Medulla oblongata (tissue), 1 donor: Measurements from ENCODE around the gene FCGR3B.
"Not testable (repeated sequence)": the region's sequence is repeated elsewhere in the genome, so short reads cannot be mapped to it uniquely, and the experiment has no call there.

Experiments
- DNase-seq: peaks from one replicate; pipeline ENCODE4 v3.0.0-alpha.2; 2015; ENCODE audit errors: extremely low spot score

FCGR3B gene

DNA sequence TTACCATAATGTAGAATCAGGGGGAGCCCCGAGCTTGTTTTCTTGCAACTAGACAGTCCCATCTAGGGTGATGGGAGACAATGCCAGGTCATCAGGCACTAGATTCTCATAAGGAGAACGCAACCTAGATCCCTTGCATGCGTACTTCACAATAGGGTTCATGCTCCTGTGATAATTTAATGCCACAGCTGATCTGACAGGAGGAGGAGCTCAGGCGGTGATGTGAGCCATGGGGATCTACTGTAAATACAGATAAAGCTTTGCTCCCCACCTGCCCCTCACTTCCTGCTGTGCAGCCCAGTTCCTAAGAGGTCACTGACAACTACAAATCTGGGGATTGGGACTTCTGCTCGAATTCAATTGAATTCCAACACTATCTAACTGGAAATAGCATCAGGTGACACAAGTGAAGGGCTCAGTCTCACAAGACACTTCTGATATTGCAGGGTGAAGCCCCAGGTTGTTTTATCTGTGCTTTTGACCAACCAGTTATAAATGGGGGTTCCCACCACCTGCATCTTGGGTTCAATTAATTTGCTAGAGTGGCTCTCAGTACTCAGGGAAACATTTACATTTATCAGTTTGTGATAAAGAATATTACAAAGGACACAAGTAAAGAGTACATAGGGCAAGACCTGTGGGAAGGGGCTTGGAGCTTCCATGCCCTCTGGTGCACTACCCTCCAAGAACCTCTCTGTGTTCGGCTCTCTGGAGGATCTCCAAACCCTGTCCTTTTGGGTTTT lies 7.4 kb upstream of the FCGR3B start:
- DNase-seq, result not testable (repeated sequence)

DNA sequence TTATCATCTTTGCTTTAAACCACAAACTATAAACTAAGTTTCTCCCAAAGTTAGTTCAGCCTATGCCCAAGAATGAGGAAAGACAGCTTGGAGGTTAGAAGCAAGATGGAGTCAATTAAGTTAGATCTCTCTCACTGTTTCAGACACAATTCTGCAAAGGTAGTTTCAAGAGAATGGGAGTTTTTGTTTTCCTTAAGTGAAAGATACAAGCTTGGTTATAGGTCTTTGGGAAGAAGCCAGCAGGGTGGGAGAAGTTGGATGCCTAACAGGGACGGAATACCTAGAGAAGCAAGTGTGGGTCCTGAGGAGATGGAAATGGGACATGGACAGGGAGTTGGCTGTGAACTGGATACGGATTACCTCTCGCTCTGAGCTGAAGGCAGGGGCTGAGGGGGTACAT lies 6.0 kb upstream of the FCGR3B start:
- not testable (repeated sequence) for DNase-seq

DNA sequence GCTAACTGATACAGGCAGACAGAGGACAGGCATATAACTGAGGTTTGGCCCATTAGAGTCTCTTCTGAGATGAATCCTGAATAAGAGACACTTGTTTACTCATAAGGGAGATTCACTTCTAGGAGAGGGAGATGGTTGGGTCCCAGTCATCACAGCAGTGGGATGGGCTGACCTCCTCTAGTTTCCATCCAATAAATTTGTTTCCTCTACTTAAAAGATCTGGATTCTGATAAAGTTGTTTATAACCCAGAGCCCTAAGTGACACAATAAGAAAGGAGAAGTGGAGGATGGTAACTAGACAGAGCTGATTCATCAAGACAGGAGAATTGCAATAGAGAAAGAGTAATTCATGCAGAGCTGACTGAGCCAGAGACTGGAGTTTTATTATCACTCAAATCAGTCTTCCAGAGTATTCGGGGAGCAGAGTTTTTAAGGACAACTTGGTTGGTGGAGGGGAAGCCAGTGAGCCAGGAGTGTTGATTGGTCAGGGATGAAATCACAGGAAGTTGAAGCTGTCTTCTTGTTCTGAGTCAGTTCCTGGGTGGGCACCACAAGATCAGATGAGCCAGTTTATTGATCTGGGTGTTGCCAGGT lies 5.3 kb upstream of the FCGR3B start:
- DNase-seq, result peak; percentile 23

DNA sequence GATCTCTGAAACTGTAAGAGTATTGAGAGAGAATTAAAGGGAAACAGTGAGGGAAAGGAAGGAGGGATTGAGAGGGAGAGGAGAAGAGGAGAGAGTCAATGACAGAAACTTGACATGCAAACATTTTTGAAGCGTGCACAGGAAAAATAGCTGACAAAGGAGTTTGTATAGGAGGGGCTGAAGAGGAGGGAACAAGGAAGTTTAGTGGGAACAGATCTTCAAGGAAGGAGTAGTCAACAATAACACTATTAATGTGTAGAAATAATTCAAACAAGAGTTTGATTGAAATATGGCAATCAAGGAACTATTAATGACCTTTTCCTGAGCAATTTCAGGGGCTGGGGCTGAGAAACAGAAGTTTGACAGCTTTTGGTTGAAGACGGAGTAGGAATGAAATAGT lies 4.0 kb upstream of the FCGR3B start:
- not testable (repeated sequence) for DNase-seq

DNA sequence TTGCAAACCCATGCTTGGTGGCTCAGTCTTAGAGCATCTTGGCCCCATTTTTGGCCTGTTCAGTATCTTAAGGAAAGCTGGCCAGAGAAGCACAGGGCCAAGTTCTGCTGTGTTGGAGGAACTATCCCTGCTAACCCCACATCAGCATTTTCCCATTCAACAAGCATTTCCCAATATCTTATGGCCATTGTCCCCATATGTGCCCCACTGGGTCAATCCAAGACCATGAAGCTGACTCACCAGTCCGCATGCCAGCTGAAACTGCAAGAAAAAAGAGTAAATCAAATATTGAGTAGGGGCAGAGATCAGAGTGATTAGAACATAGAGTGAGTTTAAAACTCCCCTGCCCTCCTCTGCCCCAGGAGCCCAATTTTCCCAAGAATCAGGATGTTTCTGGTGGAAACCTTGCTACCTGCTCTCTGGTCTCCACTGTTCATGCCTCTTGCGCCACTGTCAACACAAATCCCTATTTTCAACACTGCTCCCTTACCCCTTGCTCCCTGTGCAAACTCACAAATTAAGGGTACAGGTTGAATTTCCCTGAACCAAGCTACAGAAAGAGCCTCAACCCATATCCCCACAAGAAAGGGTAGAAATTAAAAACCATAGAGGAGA lies 741 bp downstream of the FCGR3B start:
- DNase-seq, result not testable (repeated sequence)

DNA sequence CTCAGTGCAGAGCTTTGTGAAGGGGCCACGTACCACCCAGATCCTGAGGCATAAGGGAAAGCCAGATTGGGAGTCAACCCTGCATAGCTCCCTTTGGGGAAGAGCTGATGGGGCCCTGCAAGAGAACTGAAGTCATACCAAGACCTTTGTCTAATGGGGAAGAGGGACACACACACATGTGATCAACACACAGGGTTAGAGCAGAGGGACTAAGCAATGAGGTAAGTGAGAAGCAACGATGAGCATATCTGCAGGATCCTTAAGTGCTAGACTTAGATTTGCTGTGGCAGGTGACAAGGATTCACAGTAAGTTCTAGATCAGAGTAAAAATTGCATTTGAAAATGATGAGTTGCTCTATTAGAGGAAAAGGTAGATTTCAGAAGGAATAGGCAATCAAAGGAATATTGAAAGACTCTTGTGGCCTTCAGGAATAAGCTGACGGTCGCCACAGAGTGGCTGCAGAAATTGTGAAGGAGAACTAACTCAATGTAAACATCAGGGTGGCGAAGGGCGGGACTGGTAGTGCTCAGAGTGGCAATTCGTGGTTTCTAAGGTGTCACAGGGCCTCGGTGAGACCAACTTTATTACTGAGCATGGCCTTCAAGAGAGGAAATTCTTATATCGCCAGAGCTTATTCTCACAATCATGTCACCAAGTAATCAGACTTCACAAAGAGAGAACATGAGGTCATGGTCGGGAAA lies 4.4 kb downstream of the FCGR3B start:
- DNase-seq, result not testable (repeated sequence)

DNA sequence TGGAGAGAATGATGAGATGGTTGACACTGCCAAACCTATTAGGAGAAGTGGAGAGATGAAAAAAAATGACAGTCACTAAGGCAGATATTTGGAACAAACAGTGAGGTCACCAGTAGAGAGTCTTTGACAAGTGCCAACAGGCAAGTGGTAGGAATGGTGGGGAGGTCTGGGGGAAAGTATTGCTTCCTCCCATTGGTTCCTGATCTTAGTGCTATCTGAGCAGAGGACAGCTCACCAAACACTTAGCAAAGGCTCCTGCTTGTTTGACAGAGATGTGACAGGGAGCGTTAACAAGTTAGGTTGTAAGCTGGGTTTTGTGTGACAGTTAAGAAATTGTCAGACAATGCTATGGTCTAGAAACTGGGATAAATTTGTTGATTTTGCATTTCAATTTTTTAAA lies 6.4 kb downstream of the FCGR3B start:
- not testable (repeated sequence) for DNase-seq

DNA sequence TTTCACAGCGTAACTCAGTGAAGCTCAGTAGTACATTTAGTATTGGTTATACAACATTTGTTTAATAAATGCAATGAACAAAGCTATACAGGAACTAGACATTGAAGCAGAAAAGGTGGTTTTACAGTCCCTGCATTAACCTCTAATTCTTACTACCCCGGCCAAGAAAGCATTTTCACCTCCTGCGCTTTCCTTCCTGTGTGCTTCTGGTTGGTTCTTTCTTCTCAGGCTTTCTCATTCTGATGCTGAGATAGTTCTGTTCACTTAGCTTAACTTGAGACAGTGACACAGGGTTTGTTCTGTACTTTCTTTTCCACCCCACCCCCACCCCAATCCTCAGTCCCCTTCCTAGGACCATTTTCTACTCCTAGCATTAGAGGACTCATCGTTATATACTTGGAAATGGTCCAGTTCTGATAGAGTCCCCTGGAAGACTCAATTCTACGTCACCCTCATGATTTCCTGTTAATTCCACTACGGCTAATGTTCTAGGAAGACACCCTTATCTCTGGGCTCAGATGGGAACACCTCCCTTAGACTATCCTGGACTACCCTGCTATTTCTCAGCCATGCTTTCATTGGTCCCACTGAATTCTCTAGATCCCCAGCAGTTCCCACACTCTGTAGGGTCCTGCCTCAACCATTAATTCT lies 7.5 kb downstream of the FCGR3B start:
- DNase-seq, result not testable (repeated sequence)

DNA sequence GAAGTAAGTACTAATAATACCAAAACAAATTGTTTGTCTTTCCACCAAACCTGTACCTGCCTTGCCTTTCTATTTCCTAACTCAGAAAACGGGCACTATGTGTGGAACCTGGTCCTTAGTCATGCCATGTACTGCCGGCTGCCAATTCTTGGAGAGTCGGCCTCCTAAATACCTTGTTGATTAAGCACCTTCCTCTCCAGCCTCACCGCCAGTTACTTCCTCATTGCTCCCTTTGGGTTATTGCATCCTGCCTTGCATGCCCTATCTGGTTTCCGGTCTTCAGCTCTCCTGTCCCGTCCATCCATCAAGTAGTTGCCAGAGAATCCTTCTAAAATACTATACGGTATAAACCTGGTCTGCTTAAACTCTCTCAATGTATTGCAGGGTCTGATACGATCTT lies 8.9 kb downstream of the FCGR3B start:
- DNase-seq, result not testable (repeated sequence)

DNA sequence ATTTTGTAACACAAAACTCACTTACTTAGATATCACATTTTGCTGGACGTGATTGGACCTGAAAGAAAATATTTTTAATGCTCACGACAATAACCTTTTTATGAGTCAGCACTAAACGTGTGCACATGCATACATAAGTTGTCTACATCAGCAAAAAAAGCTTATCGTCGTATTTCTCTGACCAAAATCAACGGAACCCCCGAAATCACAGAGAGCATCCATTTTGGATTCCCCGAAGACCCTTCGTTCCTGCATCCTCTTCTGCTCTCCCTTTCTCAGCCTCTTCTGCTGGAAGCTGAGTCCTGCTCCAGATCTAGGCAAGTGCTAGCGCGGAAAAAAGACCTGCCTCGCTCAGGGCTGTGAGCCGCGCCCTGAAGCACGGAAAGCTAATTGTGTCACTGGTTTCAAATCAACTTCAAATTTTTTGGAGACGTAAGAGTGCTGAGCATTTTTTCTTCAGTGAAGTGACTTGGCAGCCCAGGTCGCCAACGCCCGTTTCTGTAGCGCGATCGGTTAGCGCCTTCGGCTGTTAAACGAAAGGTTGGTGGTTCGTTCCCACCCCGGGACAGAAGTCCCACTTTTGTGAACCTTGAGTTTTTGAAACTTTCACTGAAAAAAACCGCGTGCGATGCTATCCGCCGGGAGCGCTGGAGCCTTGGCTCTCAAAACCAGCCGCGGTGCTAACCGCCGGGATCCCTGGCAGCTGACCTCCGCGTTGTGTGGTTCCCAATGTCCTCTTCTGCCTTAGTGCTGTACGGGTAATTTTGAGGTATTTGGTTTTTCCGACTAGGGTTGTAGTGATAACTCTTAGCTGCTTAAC lies 9.6 kb downstream of the FCGR3B start:
- peak; percentile 72 for DNase-seq

DNA sequence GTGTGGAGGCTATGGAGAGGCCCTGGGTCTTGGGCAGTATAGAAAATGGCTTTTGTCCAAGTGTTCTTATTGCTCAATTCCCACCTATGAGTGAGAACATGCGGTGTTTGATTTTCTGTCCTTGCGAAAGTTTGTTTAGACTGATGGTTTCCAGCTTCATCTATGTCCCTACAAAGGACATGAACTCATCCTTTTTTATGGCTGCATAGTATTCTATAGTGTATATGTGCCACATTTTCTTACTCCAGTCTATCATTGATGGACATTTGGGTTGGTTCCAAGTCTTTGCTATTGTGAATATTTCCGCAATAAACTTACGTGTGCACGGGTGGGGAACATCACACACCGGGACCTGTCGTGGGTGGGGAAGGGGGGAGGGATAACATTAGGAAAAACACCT lies 10.6 kb downstream of the FCGR3B start:
- not testable (repeated sequence) for DNase-seq

DNA sequence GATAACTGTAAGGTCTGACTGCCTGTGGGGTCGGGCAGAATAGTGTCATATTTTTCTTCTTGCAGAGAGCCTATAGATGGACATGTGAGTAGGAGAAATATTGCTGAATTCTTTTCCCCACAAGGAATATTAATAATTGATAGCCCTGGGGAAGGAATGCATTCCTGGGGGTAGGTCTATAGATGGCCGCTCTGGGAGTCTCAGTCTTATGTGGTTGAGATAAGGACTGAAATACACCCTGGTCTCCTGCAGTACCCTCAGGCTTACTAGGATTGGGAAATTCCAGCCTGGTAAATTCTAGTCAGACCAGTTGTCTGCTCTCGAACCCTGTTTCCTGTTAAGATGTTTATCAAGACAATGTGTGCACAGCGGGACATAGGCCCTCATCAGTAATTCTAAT lies 12.5 kb downstream of the FCGR3B start:
- DNase-seq, result not testable (repeated sequence)

DNA sequence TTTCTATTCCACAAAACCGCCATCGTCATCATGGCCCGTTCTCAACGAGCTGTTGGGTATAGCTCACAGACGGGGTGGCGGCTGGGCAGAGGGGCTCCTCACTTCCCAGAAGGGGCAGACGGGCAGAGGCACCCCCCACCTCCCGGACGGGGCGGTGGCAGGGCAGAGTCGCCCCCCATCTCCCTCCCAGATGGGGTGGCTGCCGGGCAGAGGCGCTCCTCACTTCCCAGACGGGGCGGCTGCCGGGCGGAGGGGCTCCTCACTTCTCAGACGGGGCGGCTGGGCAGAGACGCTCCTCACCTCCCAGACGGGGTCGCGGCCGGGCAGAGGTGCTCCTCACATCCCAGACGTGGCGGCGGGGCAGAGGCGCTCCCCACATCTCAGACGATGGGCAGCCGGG lies 14.6 kb downstream of the FCGR3B start:
- not testable (repeated sequence) for DNase-seq

DNA sequence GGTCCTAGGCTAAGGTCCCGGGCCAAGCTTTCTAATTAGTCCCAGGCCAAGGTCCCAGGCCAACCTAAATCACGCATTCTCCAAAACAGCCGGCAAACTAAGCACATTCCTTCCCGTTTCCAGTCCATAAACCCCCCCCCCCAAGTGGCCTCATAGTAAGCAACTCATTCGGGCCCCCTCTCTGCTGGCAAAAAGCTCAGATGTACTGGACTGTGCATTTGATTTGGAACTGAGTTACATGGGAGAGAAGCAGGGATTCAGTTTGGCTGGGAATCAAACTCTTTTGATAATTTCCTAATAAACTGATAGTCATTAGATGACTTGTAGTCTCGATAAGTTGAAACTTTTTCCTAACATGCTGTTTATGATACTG lies 17.8 kb downstream of the FCGR3B start:
- DNase-seq, result not testable (repeated sequence)

DNA sequence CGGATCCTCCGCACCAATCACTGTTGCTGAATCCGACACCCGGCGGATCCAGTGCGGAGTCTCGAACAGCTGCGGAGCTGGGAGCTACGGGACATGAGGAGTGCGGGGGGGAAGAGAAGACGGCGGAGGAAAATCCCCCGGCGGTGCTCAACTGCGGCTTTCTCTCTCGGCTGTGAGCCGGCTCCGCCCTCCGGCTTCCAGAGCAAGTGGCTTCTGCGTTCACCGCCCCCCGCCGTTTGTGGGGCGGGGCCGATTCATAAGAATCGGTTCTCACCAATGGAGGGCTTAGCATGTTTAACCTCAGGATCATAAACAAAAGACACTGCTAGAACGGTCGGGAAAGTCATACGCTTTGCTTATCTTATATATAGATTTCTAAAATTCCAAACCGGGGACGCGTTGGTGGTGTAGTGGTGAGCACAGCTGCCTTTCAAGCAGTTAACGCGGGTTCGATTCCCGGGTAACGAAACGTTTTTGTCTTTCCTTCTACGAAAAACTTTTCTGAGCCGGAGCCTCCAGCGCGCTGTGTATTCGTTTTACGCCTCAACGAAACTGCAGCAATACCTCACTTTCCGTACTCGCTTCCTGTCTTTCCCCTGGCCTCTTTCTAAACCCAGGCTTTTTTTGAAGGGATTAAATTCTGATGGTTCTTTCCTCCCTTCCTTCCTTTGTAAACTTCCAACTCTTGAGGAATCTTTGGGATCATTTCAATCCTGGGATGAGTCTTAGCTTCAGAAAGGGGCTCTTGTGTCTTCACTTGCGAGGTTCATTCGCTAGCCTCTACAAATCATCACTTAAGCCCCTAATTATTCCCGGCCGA lies 18.4 kb downstream of the FCGR3B start:
- DNase-seq, result peak; percentile 95

DNA sequence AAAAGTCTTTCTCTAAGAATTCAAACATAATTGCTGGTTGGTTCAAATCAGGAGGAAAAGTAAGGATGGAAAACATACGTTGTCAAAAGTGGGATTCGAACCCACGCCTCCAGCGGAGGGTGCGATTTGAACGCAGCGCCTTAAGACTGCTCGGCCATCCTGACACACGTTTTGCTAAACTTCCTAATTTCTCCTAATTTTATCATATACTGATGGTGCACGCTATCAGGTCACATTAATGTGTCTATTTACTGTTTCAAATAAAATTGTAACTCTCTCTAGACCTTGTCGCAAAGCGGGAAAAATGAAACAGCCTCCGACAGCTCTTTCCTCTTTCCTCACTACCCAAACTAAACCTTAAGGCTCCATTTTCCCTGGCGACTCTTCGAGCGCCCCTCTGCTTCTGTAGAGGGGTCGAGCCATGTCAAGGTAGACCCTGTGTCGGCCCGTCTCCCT lies 19.1 kb downstream of the FCGR3B start:
- DNase-seq, result peak; percentile 41

DNA sequence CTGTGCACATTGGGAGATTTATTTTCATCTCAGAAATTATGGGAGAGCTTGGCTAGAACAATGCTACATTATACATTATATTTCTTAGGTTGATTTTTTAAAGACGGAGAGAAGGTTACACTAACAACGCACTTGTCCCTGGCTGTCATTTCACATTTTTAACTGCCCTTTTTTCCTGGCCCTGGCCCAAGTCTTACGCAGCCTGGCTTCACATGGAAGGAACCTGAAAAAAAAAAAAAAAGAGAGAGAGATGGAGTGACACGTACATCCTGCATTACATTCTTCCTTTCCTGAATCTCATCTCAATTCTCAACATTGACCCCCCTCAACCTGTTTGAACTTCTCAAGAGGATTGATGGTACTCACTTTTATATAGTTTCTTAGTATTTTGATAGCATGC lies 20.8 kb downstream of the FCGR3B start:
- DNase-seq, result not testable (repeated sequence)

DNA sequence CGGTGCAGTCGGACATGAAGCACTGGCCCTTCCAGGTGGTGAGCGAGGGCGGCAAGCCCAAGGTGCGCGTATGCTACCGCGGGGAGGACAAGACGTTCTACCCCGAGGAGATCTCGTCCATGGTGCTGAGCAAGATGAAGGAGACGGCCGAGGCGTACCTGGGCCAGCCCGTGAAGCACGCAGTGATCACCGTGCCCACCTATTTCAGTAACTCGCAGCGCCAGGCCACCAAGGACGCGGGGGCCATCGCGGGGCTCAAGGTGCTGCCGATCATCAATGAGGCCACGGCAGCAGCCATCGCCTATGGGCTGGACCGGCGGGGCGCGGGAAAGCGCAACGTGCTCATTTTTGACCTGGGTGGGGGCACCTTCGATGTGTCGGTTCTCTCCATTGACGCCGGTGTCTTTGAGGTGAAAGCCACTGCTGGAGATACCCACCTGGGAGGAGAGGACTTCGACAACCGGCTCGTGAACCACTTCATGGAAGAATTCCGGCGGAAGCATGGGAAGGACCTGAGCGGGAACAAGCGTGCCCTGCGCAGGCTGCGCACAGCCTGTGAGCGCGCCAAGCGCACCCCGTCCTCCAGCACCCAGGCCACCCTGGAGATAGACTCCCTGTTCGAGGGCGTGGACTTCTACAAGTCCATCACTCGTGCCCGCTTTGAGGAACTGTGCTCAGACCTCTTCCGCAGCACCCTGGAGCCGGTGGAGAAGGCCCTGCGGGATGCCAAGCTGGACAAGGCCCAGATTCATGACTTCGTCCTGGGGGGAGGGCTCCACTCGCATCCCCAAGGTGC lies 24.2 kb downstream of the FCGR3B start:
- not testable (repeated sequence) for DNase-seq
